IMR-90 (cell line): Measurements from ENCODE around the gene ADGRL3. TPM values are rescaled to one million over a fixed set of nuclear protein-coding genes. Genes with fewer than 3 reads are reported as not detected.

ENCODE experiments used
- ATAC-seq: fragments of 200-7000 bp; cut with Tn5 transposase; 2 replicates; pipeline ENCODE4 v1.9.1; 2020; ENCODE audit warnings: low read depth, mild to moderate bottlenecking, moderate library complexity
- BruUV-seq: library from RNA; stranded (reverse); fragments of 400-500 nt; replicated peaks from 2 replicates; lab custom pipeline; 2021; lab: Mats Ljungman, UMichigan
- CTCF ChIA-PET: fragments of 300-600 bp; formaldehyde crosslinking; extraction: SDS; loops from one replicate; lab custom pipeline; 2021; ENCODE audit warnings: antibody characterized with exemption; lab: Yijun Ruan, JAX
- POLR2A ChIA-PET: fragments of 300-600 bp; sonication (Branson Sonifier 250); formaldehyde crosslinking; loops from one replicate; lab custom pipeline; 2022; ENCODE audit warnings: antibody characterized with exemption; ENCODE audit not compliant: unreplicated experiment; lab: Charles Lee
- DNase-seq: peaks from one replicate; pipeline ENCODE4 v3.0.0; 2013
- H2AFZ ChIP-seq: replicated peaks from 2 replicates; pipeline ENCODE3; 2013; ENCODE audit warnings: low read length, mild to moderate bottlenecking; ENCODE audit not compliant: poor library complexity
- H2AK5ac ChIP-seq: 2 replicates; pipeline ENCODE4 v1.6.1; 2013; ENCODE audit warnings: low read depth, low read length, inconsistent platforms
- H2AK9ac ChIP-seq: replicated peaks from 2 replicates; pipeline ENCODE3; 2013; ENCODE audit warnings: mild to moderate bottlenecking, low read depth, low read length, moderate library complexity; ENCODE audit not compliant: poor library complexity
- H2BK120ac ChIP-seq: 2 replicates; pipeline ENCODE4 v1.6.1; 2013; ENCODE audit warnings: low read depth, low read length, inconsistent platforms
- H2BK15ac ChIP-seq: 3 replicates; pipeline ENCODE4 v1.6.1; 2013; ENCODE audit warnings: low read depth, low read length, inconsistent platforms
- H2BK20ac ChIP-seq: 2 replicates; pipeline ENCODE4 v1.6.1; 2013; ENCODE audit warnings: low read depth, mild to moderate bottlenecking, inconsistent platforms, low read length, moderate library complexity
- H2BK5ac ChIP-seq: 2 replicates; pipeline ENCODE4 v1.6.1; 2013; ENCODE audit warnings: mild to moderate bottlenecking, low read depth, low read length, inconsistent platforms; ENCODE audit not compliant: poor library complexity, severe bottlenecking
- H3K14ac ChIP-seq: replicated peaks from 2 replicates; pipeline ENCODE4 v1.6.1; 2013; ENCODE audit warnings: low read depth, low read length, inconsistent platforms
- H3K18ac ChIP-seq: 2 replicates; pipeline ENCODE4 v1.6.1; 2013; ENCODE audit warnings: low read depth, low read length, control low read depth
- H3K23ac ChIP-seq: 2 replicates; pipeline ENCODE4 v1.6.1; 2013; ENCODE audit warnings: low read depth, low read length, inconsistent platforms
- H3K27ac ChIP-seq: 2 replicates; pipeline ENCODE4 v1.5.1; 2013; ENCODE audit warnings: mild to moderate bottlenecking, control low read depth, low read length; ENCODE audit not compliant: insufficient read depth
- H3K27me3 ChIP-seq: 2 replicates; pipeline ENCODE4 v1.6.1; 2013; ENCODE audit warnings: low read length; ENCODE audit not compliant: control insufficient read depth, insufficient read depth
- H3K36me3 ChIP-seq: 2 replicates; pipeline ENCODE4 v1.6.1; 2013; ENCODE audit warnings: low read length, mixed read lengths; ENCODE audit not compliant: control insufficient read depth, insufficient read depth
- H3K4ac ChIP-seq: 2 replicates; pipeline ENCODE4 v1.6.1; 2013; ENCODE audit warnings: low read depth, low read length, inconsistent platforms
- H3K4me1 ChIP-seq: 2 replicates; pipeline ENCODE4 v1.6.1; 2013; ENCODE audit warnings: low read length, mixed read lengths; ENCODE audit not compliant: control insufficient read depth, insufficient read depth
- H3K4me2 ChIP-seq: 2 replicates; pipeline ENCODE4 v1.6.1; 2013; ENCODE audit warnings: low read depth, mild to moderate bottlenecking, control low read depth, low read length, moderate library complexity
- H3K4me3 ChIP-seq: 2 replicates; pipeline ENCODE4 v1.5.1; 2013; ENCODE audit warnings: low read depth, mild to moderate bottlenecking, control low read depth, low read length, moderate library complexity; ENCODE audit not compliant: insufficient read depth
- H3K56ac ChIP-seq: 2 replicates; pipeline ENCODE4 v1.6.1; 2013; ENCODE audit warnings: low read length, inconsistent platforms; ENCODE audit not compliant: insufficient read depth; ENCODE audit errors: extremely low read depth
- H3K79me1 ChIP-seq, 2 experiments: 2 replicates each; pipeline ENCODE4 v1.6.1; 2013; ENCODE audit warnings: low read length in 2 of 2, inconsistent platforms in 1 of 2, low read depth in 1 of 2
- H3K9ac ChIP-seq: 2 replicates; pipeline ENCODE4 v1.6.1; 2013; ENCODE audit warnings: low read depth, low read length, control low read depth
- H3K9me1 ChIP-seq: 2 replicates; pipeline ENCODE4 v1.6.1; 2013; ENCODE audit warnings: low read length, inconsistent platforms; ENCODE audit not compliant: insufficient read depth
- H3K9me3 ChIP-seq: 2 replicates; pipeline ENCODE4 v1.6.1; 2013; ENCODE audit warnings: low read length; ENCODE audit not compliant: control insufficient read depth, insufficient read depth
- H4K20me1 ChIP-seq: 2 replicates; pipeline ENCODE4 v1.6.1; 2013; ENCODE audit warnings: low read length, inconsistent platforms; ENCODE audit not compliant: insufficient read depth
- H4K5ac ChIP-seq: 2 replicates; pipeline ENCODE4 v1.6.1; 2013; ENCODE audit warnings: mild to moderate bottlenecking, low read depth, low read length, control low read depth
- H4K8ac ChIP-seq, 2 experiments: 2 replicates each; pipeline ENCODE4 v1.6.1; 2013; ENCODE audit warnings: low read depth in 2 of 2, low read length in 2 of 2, control low read depth in 1 of 2, inconsistent platforms in 1 of 2
- H4K91ac ChIP-seq: 2 replicates; pipeline ENCODE4 v1.6.1; 2013; ENCODE audit warnings: low read depth, low read length, inconsistent platforms; ENCODE audit not compliant: insufficient read depth
- BHLHE40 ChIP-seq: fragments of 150-350 bp; IDR thresholded peaks from 2 replicates; pipeline ENCODE4 v1.6.1; 2016; ENCODE audit warnings: mild to moderate bottlenecking, low read depth, low read length
- CEBPB ChIP-seq: IDR thresholded peaks from 2 replicates; pipeline ENCODE4 v1.6.1; 2012; ENCODE audit warnings: low read depth, low read length, improper control_type of control experiment
- CHD1 ChIP-seq: IDR thresholded peaks from 2 replicates; pipeline ENCODE4 v1.6.1; 2012; ENCODE audit warnings: low read depth, low read length, improper control_type of control experiment
- CTCF ChIP-seq: conservative IDR thresholded peaks from 2 replicates; pipeline ENCODE4 v1.5.1; 2012; ENCODE audit warnings: mild to moderate bottlenecking, low read depth, low read length, improper control_type of control experiment
- FOS ChIP-seq: fragments of 150-350 bp; IDR thresholded peaks from 2 replicates; pipeline ENCODE4 v1.6.1; 2016; ENCODE audit warnings: low read depth, low read length
- MAFK ChIP-seq: IDR thresholded peaks from 2 replicates; pipeline ENCODE4 v1.6.1; 2012; ENCODE audit warnings: low read depth, low read length, improper control_type of control experiment
- MAZ ChIP-seq: IDR thresholded peaks from 2 replicates; pipeline ENCODE4 v1.6.1; 2012; ENCODE audit warnings: low read depth, mild to moderate bottlenecking, low read length, improper control_type of control experiment, moderate library complexity, borderline replicate concordance
- MXI1 ChIP-seq: IDR thresholded peaks from 2 replicates; pipeline ENCODE4 v1.6.1; 2012; ENCODE audit warnings: low read depth, mild to moderate bottlenecking, low read length, moderate library complexity, borderline replicate concordance
- NFE2L2 ChIP-seq: fragments of 150-350 bp; IDR thresholded peaks from 2 replicates; pipeline ENCODE4 v1.6.1; 2016; ENCODE audit warnings: low read depth, mild to moderate bottlenecking, low read length
- POLR2A ChIP-seq: IDR thresholded peaks from 2 replicates; pipeline ENCODE4 v1.6.1; 2012; ENCODE audit warnings: mild to moderate bottlenecking, low read depth, low read length
- RAD21 ChIP-seq: IDR thresholded peaks from 2 replicates; pipeline ENCODE4 v1.6.1; 2012; ENCODE audit warnings: low read length, improper control_type of control experiment
- RCOR1 ChIP-seq: IDR thresholded peaks from 2 replicates; pipeline ENCODE4 v1.6.1; 2012; ENCODE audit warnings: mild to moderate bottlenecking, low read length, improper control_type of control experiment; ENCODE audit not compliant: insufficient replicate concordance
- RFX5 ChIP-seq: IDR thresholded peaks from 2 replicates; pipeline ENCODE4 v1.8.0; 2012; ENCODE audit warnings: low read depth, mild to moderate bottlenecking, low read length, moderate library complexity
- SMC3 ChIP-seq: fragments of 150-350 bp; IDR thresholded peaks from 2 replicates; pipeline ENCODE4 v1.6.1; 2016; ENCODE audit warnings: low read depth, mild to moderate bottlenecking, antibody characterized with exemption, low read length, moderate library complexity
- WGBS, 2 experiments: methylation state at CpG; one replicate each; pipeline versions ENCODE4 v1.1.5 to v1.1.7; 2013; ENCODE audit warnings: missing lambda C conversion rate in 2 of 2; ENCODE audit not compliant: insufficient read length in 1 of 2; ENCODE audit errors: extremely low coverage in 2 of 2; 5-methylcytosine and 5-hydroxymethylcytosine counted together
- dilution Hi-C: fragments of 300-500 bp; cut with HindIII; formaldehyde crosslinking; loops from one replicate; pipeline ENCODE4 v1.14.3; 2018; ENCODE audit warnings: low sequenced_read_pairs; ENCODE audit not compliant: unreplicated experiment
- in situ Hi-C: fragments of 300-500 bp; cut with MboI; formaldehyde crosslinking; loops from 3 replicates; pipeline ENCODE4 v1.14.3; 2019; ENCODE audit warnings: low sequenced_read_pairs, inconsistent platforms, mixed read lengths
- intact Hi-C: fragments of 100-400 bp; cut with micrococcal nuclease; formaldehyde crosslinking; loops from 2 replicates; pipeline ENCODE4 v1.10.0; 2022
- polyA plus RNA-seq, 3 experiments: library from polyadenylated mRNA; depleted of rRNA; stranded (reverse); fragments of >200 nt; gene quantifications; 2 replicates each; pipeline ENCODE4 v1.2.3, GENCODE V29; 2012; ENCODE audit warnings: low replicate concordance in 1 of 3
- total RNA-seq: library from RNA; depleted of rRNA; stranded (reverse); fragments of >200 nt; gene quantifications from 2 replicates; pipeline ENCODE4 v1.2.3, GENCODE V29; 2012
- TF ChIP-seq, protein P1 (sequence below): fragments of 150-350 bp; IDR thresholded peaks from 2 replicates; pipeline ENCODE4 v1.6.1; 2016; ENCODE audit warnings: low read depth, mild to moderate bottlenecking, low read length, moderate library complexity, borderline replicate concordance
- TF ChIP-seq, protein P2 (sequence below): fragments of 150-350 bp; IDR thresholded peaks from 2 replicates; pipeline ENCODE4 v1.6.1; 2017; ENCODE audit warnings: mild to moderate bottlenecking, antibody characterized with exemption, low read length, low read depth

Gene ADGRL3
- total and polyA plus RNA-seq, 2 of the 4 experiments (the other 2 are of a cell fraction): 0.46 to 2.5 TPM

DNA sequence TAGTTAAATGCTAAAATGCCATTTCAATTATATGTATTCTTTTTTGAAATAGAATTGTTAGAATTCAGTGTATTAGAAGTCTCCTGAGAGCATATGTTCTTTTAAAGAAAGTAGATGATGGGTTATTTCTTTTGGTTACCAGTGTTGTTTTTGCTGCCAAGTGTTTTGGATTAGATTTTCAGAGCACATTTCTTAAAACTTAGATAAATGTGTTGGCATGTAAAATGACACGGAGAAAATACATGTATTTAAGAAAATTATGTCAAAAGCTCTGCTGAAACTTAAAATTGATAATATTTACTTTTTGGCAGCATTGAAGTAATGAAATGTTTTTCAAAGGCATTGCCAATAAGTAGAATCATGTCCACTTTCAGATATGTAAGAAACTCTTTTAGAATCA, 379.7 kb downstream of the ADGRL3 start:
- no peak for ATAC-seq
- H3K4me3 ChIP-seq: no peak overlapping the region
- no peak overlapping the region for H2AK9ac ChIP-seq
- no peaks in the 10 kb centered on the region for H3K79me1 ChIP-seq
- in situ Hi-C loops: no loop called here
- dilution Hi-C loops: no loop called here
- no peak overlapping the region for H2AFZ ChIP-seq
- TF ChIP-seq CEBPB: no peak
- TF ChIP-seq BHLHE40: no peak
- TF ChIP-seq MAFK: no peak
- TF ChIP-seq RCOR1: no peak
- TF ChIP-seq POLR2A: no peak
- no peak for TF ChIP-seq MXI1
- no peak for TF ChIP-seq RAD21
- no peak for TF ChIP-seq CTCF
- TF ChIP-seq MAZ: no peak
- no peak for TF ChIP-seq SMC3
- TF ChIP-seq, protein P1, sequence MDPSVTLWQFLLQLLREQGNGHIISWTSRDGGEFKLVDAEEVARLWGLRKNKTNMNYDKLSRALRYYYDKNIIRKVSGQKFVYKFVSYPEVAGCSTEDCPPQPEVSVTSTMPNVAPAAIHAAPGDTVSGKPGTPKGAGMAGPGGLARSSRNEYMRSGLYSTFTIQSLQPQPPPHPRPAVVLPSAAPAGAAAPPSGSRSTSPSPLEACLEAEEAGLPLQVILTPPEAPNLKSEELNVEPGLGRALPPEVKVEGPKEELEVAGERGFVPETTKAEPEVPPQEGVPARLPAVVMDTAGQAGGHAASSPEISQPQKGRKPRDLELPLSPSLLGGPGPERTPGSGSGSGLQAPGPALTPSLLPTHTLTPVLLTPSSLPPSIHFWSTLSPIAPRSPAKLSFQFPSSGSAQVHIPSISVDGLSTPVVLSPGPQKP: no peak
- TF ChIP-seq, protein P2, sequence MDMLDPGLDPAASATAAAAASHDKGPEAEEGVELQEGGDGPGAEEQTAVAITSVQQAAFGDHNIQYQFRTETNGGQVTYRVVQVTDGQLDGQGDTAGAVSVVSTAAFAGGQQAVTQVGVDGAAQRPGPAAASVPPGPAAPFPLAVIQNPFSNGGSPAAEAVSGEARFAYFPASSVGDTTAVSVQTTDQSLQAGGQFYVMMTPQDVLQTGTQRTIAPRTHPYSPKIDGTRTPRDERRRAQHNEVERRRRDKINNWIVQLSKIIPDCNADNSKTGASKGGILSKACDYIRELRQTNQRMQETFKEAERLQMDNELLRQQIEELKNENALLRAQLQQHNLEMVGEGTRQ: no peak
- TF ChIP-seq CHD1: no peak
- no peak for TF ChIP-seq NFE2L2
- TF ChIP-seq RFX5: no peak
- TF ChIP-seq FOS: no peak
- H3K9me3 ChIP-seq: no peaks in the 10 kb centered on the region
- no peak overlapping the region for H4K8ac ChIP-seq
- no peak overlapping the region for H2BK120ac ChIP-seq
- H3K27ac ChIP-seq: no peak overlapping the region
- intact Hi-C loops: no loop called here
- no peak overlapping the region for H3K14ac ChIP-seq
- no peak overlapping the region for H3K9ac ChIP-seq
- H2AK5ac ChIP-seq: no peak overlapping the region
- no peaks in the 10 kb centered on the region for H3K9me1 ChIP-seq
- POLR2A ChIA-PET: no interaction called here
- CTCF ChIA-PET: interaction anchor here (1.4 kb wide), 1 partner anchor 11 kb away, joined by 3 read pairs; no protein-coding TSS in a partner anchor
- H4K91ac ChIP-seq: no peak overlapping the region
- no peak overlapping the region for H2BK20ac ChIP-seq
- no peak for DNase-seq
- H3K27me3 ChIP-seq: no peaks in the 10 kb centered on the region
- WGBS, 2 experiments: no CpG with 5 or more reads among the region's 1 CpG
- no peak overlapping the region for H2BK15ac ChIP-seq
- H4K20me1 ChIP-seq: no peaks in the 10 kb centered on the region
- no peaks in the 10 kb centered on the region for H3K36me3 ChIP-seq
- no peak overlapping the region for H3K23ac ChIP-seq
- H3K4ac ChIP-seq: no peak overlapping the region
- H4K5ac ChIP-seq: no peak overlapping the region
- no peak overlapping the region for H3K18ac ChIP-seq
- H3K56ac ChIP-seq: no peak overlapping the region
- no peak overlapping the region for H3K4me2 ChIP-seq
- no peak overlapping the region for H2BK5ac ChIP-seq
- H3K4me1 ChIP-seq: no peaks in the 10 kb centered on the region
- no TSS peak for BruUV-seq
